ENCODE data around the gene PFN4.
"Not testable (repeated sequence)": the region's sequence is repeated elsewhere in the genome, so short reads cannot be mapped to it uniquely, and the experiment has no call there.

Gene PFN4

DNA sequence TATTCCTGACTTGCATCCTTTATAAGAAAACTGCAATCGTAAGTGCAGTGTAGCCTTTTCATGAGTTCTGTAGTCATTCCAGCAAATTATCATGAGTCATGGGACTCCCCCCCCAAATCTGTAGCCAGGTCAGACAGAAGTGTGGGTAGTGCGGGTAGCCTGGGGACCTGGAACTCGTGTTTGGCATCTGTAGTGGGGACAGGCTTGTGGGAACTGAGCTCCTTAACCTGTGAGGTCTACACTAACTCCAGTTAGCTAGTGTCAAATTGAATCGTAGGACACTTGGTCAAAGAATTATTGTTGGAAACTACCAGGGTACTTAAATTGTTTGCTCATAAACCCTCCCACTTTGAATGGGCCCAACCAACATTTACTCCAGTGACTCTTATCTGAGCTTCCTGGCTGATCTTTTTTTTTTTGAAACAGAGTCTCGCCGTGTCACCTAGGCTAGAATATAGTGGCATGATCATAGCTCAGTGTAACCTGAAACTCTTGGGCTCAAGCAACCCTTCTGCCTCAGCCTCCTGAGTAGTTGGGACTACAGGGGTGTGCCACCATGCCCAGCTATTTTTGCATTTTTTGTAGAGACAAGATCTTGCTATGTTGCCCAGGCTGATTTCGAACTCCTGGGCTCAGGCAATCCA lies 12.4 kb downstream of the PFN4 start:
- no peak for DNase-seq (ENCODE audit: low read depth)

DNA sequence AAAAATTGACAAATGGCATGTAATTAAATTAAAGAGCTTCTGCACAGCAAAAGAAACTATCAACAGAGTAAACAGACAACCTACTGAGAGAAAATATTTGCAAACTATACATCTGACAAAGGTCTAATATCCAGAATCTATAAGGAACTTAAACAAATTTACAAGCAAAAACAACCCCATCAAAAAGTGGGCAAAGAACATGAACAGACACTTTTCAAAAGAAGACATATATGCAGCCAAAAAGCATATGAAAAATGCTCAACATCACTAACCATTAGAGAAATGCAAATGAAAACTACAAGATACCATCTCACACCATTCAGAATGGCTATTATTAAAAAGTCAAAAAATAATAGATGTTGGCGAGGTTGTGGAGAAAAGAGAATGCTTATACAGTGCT lies 13.7 kb downstream of the PFN4 start:
- DNase-seq (ENCODE audit: low read depth), result not testable (repeated sequence)

DNA sequence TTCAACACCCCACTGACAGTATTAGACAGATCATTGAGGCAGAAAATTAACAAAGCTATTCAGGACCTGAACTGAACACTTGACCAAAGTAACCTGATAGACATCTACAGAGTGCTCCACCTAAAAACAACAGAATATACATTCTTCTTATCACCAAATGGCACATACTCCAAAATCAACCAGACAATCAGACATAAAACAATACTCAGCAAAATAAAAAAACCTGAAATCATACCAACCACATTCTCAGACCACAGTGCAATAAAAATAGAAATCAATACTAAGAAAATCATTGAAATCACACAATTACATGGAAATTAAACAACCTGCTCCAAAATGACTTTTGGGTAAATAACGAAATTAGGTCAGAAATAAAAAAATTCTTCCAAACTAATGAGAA lies 15.8 kb downstream of the PFN4 start:
- no peak for DNase-seq (ENCODE audit: low read depth)

DNA sequence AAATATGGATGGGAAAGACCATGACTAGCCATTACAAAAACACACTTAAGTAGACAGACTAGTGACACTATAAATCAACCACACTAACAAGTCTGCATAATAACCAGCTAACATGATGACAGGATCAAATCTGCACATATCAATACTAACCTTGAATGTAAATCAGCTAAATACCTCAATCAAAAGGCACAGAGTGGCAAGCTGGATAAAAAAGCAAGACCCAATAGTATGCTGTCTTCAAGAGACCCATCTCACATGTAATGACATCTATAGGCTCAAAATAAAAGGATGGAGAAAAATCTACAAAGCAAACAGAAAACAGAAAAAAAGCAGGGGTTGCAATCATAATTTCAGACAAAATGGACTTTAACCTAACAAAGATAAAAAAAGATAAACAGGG lies 16.3 kb downstream of the PFN4 start:
- DNase-seq (ENCODE audit: low read depth), result no peak

DNA sequence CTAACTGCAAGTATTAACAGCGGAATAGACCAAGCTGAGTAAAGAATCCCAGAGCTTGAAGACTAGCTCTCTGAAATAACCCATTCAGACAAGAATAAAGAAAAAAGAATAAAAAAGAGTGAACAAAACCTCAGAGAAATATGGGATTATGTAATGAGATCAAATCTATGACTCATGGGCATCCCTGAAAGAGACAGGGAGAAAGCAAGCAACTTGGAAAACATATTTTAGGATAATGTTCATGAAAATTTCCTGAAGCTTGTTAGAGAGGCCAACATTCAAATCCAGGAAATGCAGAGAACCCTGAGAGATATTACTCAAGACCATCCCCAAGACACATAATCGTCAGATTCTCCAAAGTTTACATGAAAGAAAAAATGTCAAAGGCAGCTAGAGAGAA lies 17.3 kb downstream of the PFN4 start:
- DNase-seq (ENCODE audit: low read depth), result no peak

DNA sequence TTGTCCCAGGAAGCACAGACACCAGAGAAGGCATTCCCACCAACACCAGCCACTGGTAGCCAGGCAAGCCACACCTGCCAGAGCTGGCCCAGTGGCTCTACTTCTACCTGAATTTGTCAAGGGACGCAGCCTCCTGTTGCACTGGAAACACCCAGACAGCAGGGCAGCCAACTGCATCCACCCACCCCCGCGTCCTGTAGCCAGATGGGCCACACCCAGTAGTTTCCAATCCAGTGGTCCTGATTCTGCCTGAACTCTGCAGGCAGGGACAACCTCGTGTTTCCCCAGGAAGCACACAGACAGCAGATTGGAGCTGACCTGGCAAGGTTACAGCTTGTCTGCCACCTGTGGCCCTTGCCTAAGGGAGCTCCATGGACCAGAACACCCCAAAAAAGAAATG lies 18.2 kb downstream of the PFN4 start:
- DNase-seq (ENCODE audit: low read depth), result no peak

DNA sequence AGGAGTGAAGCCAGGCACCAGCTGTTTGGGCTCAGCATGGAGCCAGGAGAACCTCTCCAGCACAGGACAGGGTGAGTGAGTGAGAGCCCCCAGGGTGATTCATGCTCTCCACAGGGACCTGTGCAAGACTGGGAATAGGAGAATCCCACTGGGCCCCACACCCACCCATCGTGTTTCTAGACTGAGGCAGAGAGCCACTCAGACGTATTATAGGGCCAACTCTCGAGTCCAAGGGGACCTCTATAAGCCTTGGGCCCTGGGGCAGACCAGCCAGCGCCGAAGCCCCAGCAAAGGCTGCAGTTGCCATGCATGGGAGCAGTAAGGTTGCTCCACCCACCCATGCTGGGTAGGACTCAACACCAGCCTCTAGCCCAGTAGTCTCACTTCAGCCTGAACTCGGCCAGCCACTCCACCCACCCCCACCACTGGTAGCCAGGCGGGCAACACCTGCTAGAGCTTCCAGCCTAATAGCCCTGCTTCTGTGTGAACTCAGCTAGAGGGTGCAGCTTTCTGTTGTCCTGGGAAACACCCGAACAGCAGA lies 19.0 kb downstream of the PFN4 start:
- DNase-seq (ENCODE audit: low read depth), result no peak

DNA sequence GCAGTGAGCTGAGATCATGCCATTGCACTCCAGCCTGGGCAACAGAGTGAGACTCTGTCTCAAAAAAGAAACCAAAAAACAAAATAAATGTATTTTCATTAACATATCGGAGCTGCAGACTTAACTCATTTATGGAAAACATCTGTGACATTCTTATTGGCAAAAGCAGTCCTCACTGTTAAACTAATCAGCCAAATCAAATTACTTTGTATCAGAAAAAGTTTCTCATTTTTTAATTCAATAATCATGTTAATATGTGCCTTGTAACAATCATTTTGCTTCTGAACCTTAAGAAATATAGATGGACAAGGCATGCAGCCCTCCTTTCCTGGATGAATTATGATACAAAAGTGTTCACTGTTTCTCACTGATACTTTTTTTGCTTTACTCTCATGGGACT lies 20.5 kb downstream of the PFN4 start:
- DNase-seq (ENCODE audit: low read depth), result no peak

DNA sequence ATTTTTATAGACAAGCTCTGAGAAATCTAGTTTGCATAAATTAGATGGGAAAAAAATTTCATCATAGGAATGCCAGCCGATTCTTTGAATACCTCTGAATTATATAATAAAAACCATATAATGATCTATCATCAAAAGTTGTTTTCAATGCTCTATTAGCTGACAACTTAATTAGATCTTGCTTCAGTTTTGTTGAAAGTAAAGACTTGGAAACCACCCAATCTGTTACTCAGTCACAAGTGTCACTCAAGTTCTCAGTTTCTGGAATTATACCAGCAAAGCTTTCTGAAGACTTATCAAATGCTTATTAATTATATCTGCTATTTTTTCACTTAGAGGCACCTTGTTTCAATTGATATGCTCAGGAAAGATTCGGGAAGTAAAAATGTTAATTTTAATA lies 21.1 kb downstream of the PFN4 start:
- DNase-seq (ENCODE audit: low read depth), result no peak

DNA sequence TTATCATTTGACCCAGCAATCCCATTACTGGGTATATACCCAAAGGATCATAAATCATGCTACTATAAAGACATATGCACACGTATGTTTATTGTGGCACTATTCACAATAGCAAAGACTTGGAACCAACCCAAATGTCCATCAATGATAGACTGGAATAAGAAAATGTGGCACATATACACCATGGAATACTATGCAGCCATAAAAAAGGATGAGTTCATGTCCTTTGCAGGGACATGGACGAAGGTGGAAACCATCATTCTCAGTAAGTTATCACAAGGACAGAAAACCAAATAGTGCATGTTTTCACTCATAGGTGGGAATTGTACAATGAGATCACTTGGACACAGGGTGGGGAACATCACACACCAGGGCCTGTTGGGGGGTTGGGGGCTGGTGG lies 22.4 kb downstream of the PFN4 start:
- not testable (repeated sequence) for DNase-seq (ENCODE audit: low read depth)

DNA sequence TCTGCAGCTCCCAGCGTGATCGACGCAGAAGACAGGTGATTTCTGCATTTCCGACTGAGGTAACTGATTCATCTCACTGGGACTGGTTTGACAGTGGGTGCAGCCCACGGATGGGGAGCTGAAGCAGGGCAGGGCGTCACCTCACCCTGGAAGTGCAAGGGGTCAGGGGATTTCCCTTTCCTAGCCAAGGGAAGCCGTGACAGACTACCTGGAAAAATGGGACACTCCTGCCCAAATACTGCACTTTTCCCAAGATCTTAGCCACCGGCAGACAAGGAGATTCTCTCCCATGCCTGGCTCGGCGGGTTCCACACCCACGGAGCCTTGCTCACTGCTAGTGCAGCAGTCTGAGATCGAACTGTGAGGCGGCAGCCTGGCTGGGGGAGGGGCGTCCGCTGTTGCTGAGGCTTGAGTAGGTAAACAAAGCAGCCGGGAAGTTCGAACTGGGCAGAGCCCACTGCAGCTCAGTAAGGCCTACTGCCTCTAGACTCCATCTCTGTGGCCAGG lies 27.9 kb downstream of the PFN4 start:
- DNase-seq (ENCODE audit: low read depth), result not testable (repeated sequence)

DNA sequence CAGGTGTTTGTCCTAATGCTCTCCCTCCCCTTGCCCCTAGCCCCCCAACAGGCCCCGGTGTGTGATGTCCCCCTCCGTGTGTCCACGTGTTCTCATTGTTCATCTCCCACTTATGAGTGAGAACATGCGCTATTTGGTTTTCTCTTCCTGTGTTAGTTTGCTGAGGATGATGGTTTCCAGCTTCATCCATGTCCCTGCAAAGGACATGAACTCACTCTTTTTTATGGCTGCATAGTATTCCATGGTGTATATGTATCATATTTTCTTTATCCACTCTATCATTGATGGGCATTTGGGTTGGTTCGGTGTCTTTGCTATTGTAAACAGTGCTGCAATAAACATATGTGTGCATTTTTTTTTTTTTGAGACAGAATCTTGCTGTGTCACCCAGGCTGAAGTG lies 29.9 kb downstream of the PFN4 start:
- DNase-seq (ENCODE audit: low read depth), result not testable (repeated sequence)

DNA sequence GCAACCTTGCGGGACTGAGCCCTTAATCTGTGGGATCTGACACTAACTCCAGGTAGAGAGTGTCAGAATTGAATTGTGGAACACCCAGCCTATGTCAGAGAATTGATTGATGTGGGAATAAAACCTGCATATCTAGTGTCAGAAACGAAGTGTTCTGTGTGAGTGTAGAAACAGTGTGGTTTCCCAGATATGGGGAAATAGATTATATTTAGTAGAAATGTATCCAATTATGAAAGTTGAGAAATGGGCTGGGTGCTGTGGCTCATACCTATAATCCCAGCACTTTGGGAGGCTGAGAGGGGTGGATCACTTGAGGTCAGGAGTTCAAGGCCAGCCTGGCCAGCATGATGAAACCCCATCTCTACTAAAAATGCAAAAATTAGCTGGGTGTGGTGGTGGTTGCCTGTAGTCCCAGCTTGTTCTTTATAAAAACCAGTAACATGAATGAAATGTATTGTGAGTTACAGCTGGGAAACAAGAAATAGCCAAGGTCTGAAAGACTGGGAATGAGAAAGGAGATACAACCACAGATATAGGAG lies 34.2 kb downstream of the PFN4 start:
- DNase-seq (ENCODE audit: low read depth), result no peak

DNA sequence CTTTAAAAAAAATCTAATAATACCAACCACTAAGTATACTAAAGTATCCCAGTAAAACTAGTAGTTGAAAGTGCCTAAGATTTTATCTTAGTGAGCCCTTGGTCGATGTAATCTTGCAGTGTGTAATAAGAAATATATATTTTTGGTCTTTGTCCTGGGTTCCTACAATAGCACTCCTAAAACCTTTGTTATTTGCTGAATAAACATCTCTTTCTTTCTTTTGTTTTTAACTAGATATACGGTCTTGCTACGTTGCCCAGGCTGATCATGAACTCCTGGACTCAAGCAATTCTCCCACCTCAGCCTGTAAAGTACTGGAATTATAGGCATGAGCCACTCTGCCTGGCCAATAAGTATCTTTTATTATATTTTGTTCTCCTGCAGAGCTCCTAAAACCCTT lies 36.1 kb downstream of the PFN4 start:
- DNase-seq (ENCODE audit: low read depth), result no peak

DNA sequence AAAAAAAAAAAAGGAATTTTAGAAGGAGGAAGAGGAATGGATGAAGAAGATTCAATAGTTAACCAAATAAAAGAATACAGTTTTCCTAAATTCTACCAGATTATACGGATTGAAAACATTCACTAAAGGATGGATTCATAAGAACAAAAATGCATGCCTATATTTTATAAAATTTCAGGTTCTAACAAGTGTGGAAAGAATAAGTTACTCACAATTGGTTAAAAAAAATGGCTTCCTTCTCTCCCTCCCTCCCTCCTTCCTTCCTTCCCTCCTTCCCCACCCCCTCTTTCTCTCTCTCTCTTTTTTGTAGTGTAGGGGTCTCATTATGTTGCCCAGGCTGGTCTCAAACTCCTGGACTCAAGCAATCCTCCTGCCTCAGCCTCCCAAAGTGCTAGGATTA lies 36.9 kb downstream of the PFN4 start:
- DNase-seq (ENCODE audit: low read depth), result no peak

DNA sequence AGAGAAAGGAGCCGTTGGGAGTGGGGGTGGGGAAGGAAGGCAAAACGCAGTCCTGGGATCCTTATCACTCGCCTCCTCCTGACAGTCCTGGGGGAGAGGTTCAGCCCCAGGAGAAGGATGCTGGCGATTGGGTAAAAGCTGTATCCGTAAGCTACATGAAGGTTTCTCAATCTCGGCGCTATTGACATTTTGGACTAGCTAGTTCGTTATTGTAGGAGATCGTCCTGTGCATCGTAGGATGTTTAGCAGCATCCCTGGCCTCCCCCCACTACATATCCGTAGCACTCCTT lies 38.0 kb downstream of the PFN4 start:
- no peak for DNase-seq (ENCODE audit: low read depth)

DNA sequence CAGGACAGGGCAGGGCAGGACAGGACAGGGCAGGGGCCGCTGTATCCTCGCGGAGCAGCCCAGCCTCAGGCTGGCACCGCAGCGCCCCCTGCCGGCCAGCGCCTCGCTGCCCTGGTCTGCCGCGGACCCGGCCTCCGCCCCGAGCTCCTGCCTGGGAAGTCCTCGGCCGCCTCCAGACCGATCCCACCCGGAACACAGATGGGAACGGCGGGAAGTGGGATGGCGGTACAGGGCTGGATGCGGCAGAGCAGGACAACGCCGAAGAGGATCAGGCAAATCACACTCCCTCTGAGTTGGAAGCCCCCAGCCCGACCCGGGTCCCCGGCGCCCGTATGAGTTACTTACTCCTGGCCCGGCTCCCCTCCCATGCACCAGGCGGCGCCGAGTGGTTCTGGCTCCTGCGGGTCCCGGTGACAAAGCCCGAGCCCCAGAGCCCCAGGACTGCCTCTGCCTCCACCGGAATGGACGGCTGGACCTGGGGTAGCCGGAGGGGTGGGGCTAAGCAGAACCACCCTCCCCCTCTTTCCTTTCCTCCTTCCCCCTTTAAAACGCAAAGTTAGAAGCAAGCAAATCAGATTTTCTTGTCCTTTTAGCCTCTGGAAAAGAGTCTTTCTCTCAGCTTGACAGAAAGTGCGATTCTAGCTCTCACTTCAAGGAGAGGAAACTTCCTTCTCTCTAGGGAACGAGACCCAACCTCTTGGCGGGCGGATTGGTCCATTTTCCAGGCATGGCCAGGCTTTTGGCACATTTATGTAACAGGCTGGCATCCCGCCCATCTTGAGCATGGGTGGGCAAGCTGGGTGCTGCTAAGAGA lies 38.5 kb downstream of the PFN4 start, which contains the start of gene TP53I3:
Gene TP53I3 (minus strand): TSS at position 449 of the 814 bp plus-strand sequence. CDS start 508 bp downstream, outside the sequence.
- peak; percentile 62 for DNase-seq (ENCODE audit: low read depth)

DNA sequence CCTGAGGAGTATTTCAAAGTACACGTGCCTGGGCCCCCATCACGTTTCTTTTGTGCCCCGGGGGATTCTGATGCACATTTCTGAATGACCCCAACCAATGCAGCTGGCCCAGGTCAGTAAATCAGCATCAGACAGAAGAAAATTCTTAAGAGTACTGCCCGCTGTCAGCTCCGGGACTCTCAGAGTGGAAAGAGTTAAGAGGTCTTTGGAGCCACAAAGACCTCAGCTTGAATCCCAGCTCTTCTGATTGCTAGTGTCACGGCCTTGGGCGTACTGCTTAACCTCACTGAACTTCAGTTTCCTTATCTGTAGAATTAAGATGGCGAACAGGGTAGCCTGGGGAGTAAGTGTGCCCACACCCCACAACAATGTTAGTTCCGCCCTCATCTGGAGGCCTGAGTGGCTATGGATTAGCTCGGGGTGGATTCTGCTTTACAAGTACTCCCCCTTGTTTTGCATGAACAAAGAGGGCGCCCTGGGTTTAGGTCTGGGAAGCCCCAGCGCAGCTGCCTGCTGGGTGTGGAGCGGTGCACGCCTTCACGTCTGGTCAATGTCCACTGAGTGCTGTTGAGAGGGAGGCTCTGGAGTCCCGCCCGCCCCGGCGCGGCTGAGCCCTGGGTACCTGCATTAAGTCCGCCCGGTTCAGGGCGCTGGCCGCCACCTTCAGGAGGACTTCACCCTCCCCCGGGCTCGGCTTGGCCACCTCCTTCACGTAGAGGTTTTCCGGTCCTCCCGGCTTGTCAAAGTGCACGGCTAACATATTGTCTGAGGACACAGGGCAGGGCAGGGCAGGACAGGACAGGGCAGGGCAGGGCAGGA lies 39.4 kb downstream of the PFN4 start:
- DNase-seq (ENCODE audit: low read depth), result no peak

DNA sequence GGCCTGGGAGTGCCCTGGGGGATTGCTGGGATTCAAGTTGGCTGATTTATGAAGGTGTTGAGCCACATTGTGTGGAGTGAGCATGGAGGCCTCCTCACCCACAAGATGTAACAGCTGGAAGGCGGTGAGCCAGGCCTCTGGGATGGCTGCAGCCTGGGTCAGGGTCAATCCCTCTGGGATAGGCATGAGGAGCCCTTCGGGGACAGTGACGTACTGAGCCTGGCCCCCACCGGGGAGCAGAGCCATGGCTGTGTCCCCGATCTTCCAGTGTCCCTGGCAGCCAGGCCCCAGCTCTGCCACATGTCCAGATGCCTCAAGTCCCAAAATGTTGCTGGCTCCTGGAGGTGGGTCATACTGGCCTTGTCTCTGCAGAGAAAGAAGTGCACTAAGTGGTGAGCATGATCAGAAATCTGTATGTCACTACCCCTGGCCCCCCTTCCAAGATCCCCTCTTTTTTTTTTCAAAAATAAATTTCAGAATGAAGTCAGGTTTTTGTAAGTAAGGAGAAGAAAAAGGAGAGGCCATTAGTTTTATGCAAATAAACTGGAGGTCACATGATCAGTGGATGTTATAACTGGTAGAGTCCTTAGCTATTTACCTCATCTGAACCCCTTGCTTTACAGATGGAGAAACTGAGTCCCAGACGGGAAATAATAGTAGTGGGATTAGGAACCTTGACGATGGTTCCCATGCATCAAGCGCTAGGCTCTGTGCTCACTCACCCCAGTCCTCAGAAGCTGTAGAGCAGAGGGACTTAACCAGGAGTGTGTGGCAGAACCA lies 40.2 kb downstream of the PFN4 start:
- no peak for DNase-seq (ENCODE audit: low read depth)

DNA sequence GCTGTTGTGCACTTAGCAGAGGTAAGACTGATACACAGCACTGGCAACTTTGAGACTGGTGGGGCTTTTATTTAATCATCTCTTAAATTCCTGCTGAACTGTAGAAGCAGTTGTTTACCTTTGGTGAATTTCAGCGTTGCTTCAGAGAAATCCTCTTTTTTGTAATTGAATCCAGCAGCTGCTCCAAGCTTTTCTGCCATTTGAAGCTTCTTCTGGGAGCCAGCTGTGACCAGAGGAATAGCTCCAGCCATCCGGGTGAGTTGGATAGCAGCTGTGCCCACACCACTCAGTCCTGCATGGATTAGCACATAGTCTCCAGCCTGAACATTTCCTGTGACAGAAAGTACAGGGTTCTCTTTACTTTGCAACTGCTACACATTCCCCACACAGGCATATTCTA lies 42.4 kb downstream of the PFN4 start:
- no peak for DNase-seq (ENCODE audit: low read depth)

DNA sequence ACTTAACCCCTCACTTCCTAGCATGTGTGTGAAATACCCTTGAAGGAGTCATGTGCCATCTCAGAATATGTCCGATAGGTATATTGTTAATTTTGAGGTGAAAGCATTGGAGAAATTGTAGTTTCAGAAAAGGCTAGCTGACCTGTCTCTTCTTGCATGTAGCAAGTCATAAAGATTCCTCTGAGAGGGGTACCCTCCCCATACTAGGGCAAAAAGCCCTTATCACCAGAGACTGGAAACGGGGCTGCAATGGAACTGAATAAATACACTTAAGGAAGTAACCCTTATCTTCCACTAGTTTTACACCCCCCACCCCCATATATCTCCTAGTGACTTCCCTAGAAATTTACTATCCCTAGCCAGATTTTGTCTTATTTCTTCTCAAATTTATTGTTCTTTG lies 45.3 kb downstream of the PFN4 start:
- no peak for DNase-seq (ENCODE audit: low read depth)

DNA sequence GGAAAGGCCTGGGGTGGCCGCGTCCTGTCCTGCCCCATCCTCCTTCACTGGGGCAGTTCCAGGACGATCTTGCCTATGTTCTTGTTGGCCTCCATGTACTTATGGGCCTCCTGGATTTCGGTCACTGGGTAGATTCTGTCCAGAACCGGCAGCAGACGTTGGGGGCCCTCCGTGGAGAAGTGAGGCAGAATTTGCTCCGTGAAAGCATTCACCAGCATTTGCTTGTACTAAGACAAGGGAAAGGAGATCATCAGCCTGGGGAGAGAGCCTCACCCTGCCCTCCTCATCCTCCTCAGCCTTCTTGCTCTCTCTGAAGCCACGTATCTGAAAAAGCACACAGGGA lies 45.6 kb downstream of the PFN4 start:
- DNase-seq (ENCODE audit: low read depth), result no peak

All from stimulated activated CD8-positive, alpha-beta memory T cell treated with anti-CD3 and anti-CD28 coated beads, Interleukin-15, amount 100 ng/mL, for 1 hour (primary cell).